Suprapubic skin (tissue), 4 donors: ENCODE measurements around the gene BAIAP2L2. TPM values are rescaled to one million over a fixed set of nuclear protein-coding genes. Genes with fewer than 3 reads are reported as not detected.

Experiments used
- DNase-seq, 2 donors: peaks; one replicate each; pipeline ENCODE4 v3.0.0-alpha.2; 2019; ENCODE audit warnings: low spot score in 2 of 2
- H3K27ac ChIP-seq: fragments of 200-600 bp; sonication (generic); one replicate; pipeline ENCODE4 v1.5.1; 2019
- H3K27me3 ChIP-seq: fragments of 200-600 bp; sonication (generic); one replicate; pipeline ENCODE4 v1.5.1; 2019
- H3K36me3 ChIP-seq: fragments of 200-600 bp; sonication (generic); one replicate; pipeline ENCODE4 v1.5.1; 2019
- H3K4me1 ChIP-seq: fragments of 200-600 bp; sonication (generic); one replicate; pipeline ENCODE4 v1.5.1; 2019
- H3K4me3 ChIP-seq: fragments of 200-600 bp; sonication (generic); one replicate; pipeline ENCODE4 v1.5.1; 2019; ENCODE audit warnings: mild to moderate bottlenecking
- H3K9me3 ChIP-seq: fragments of 200-600 bp; sonication (generic); one replicate; pipeline ENCODE4 v1.5.1; 2019
- CTCF ChIP-seq, 2 donors: fragments of 200-600 bp in 1 of 2; fragments of 450-650 bp in 1 of 2; sonication (generic) in 1 of 2; IDR thresholded peaks; one replicate each; pipeline ENCODE4 v1.5.1; 2016 to 2019; ENCODE audit warnings: antibody characterized with exemption in 2 of 2, mild to moderate bottlenecking in 1 of 2, moderate library complexity in 1 of 2
- EP300 ChIP-seq: sonication (generic); formaldehyde crosslinking; IDR thresholded peaks from one replicate; pipeline ENCODE4 v1.6.1; 2017; ENCODE audit warnings: antibody characterized with exemption
- POLR2A ChIP-seq, 2 donors: fragments of 450-650 bp; IDR thresholded peaks; one replicate each; pipeline ENCODE4 v1.6.1; 2017; ENCODE audit warnings: antibody characterized with exemption in 2 of 2, mild to moderate bottlenecking in 2 of 2, moderate library complexity in 2 of 2
- POLR2AphosphoS5 ChIP-seq, 3 donors: sonication (generic); formaldehyde crosslinking; IDR thresholded peaks; one replicate each; pipeline ENCODE4 v1.6.1; 2017; ENCODE audit warnings: antibody characterized with exemption in 3 of 3
- WGBS: methylation state at CpG from one replicate; pipeline ENCODE4 v1.1.5; 2018; 5-methylcytosine and 5-hydroxymethylcytosine counted together
- total RNA-seq, 4 donors: library from RNA; depleted of rRNA; stranded (reverse); fragments of >200 nt; gene quantifications; one replicate each; pipeline ENCODE4 v1.1.0, GENCODE V29; 2016

Gene BAIAP2L2
- total RNA-seq, 4 donors from 2014 or later: 0.49 to 1.7 (median 1.6) TPM

GRCh38 chr22:38109371-38110001, 998 bp downstream of the BAIAP2L2 start:
- DNase-seq: no peak
- TF ChIP-seq POLR2AphosphoS5 (IDR thresholded peaks at IDR 0.05) (no peak), EP300 (no peak), CTCF (IDR thresholded peaks at IDR 0.05) (no peak)
- H3K36me3 ChIP-seq: no peaks in the 10 kb centered on the region
- WGBS: 91% methylated on average over 4 of the region's 22 CpGs
- no peak overlapping the region for H3K4me3 ChIP-seq
- peaks cover 40% of the 10 kb centered on the region for H3K4me1 ChIP-seq
- no peaks in the 10 kb centered on the region for H3K9me3 ChIP-seq
- H3K27me3 ChIP-seq: no peaks in the 10 kb centered on the region
- no peak overlapping the region for H3K27ac ChIP-seq

GRCh38 chr22:38108561-38109319, 1.7 kb downstream of the BAIAP2L2 start:
- H3K27ac ChIP-seq: no peak overlapping the region
- TF ChIP-seq POLR2A (IDR thresholded peaks at IDR 0.05): no peak
- peaks cover 37% of the 10 kb centered on the region for H3K4me1 ChIP-seq
- no peak for DNase-seq
- H3K4me3 ChIP-seq: no peak overlapping the region
- no peaks in the 10 kb centered on the region for H3K36me3 ChIP-seq
- no peaks in the 10 kb centered on the region for H3K9me3 ChIP-seq
- 88% methylated on average over 12 of the region's 15 CpGs for WGBS
- no peaks in the 10 kb centered on the region for H3K27me3 ChIP-seq

- Histone ChIP-seq H3K4me1 (peaks cover 35% of the 10 kb centered on the region), H3K27ac (no peak overlapping the region), H3K4me3 (no peak overlapping the region), H3K27me3 (no peaks in the 10 kb centered on the region), H3K36me3 (no peaks in the 10 kb centered on the region), H3K9me3 (no peaks in the 10 kb centered on the region)
- TF ChIP-seq EP300 (no peak), POLR2AphosphoS5 (IDR thresholded peaks at IDR 0.05) (no peak), CTCF (IDR thresholded peaks at IDR 0.05) (no peak), POLR2A (IDR thresholded peaks at IDR 0.05) (no peak)
- no peak for DNase-seq
- WGBS: 0% methylated on average over 1 of the region's 17 CpGs
Observed at GRCh38 chr22:38107692-38108515, 2.6 kb downstream of the BAIAP2L2 start.

GRCh38 chr22:38106814-38107578, 3.5 kb downstream of the BAIAP2L2 start:
- no peak for TF ChIP-seq EP300
- no peak for TF ChIP-seq POLR2AphosphoS5 (IDR thresholded peaks at IDR 0.05)
- no peak for TF ChIP-seq CTCF (IDR thresholded peaks at IDR 0.05)
- TF ChIP-seq POLR2A (IDR thresholded peaks at IDR 0.05): no peak
- 76% methylated on average over 13 of the region's 17 CpGs for WGBS
- Histone ChIP-seq H3K4me3 (no peak overlapping the region), H3K9me3 (no peaks in the 10 kb centered on the region), H3K27me3 (no peaks in the 10 kb centered on the region), H3K27ac (no peak overlapping the region), H3K4me1 (peaks cover 28% of the 10 kb centered on the region), H3K36me3 (no peaks in the 10 kb centered on the region)
- DNase-seq: no peak

- no peak for DNase-seq
- H3K36me3 ChIP-seq: no peaks in the 10 kb centered on the region
- 81% methylated on average over 6 of the region's 6 CpGs for WGBS
- TF ChIP-seq POLR2AphosphoS5 (IDR thresholded peaks at IDR 0.05): no peak
- TF ChIP-seq POLR2A (IDR thresholded peaks at IDR 0.05): no peak
- TF ChIP-seq CTCF (IDR thresholded peaks at IDR 0.05): no peak
- TF ChIP-seq EP300: no peak
- H3K4me3 ChIP-seq: no peak overlapping the region
- H3K4me1 ChIP-seq: peaks cover 8% of the 10 kb centered on the region
- H3K9me3 ChIP-seq: no peaks in the 10 kb centered on the region
- H3K27me3 ChIP-seq: no peaks in the 10 kb centered on the region
- H3K27ac ChIP-seq: no peak overlapping the region
Observed at GRCh38 chr22:38104084-38104483, 6.4 kb downstream of the BAIAP2L2 start.
